Testis (tissue), 2 donors: ENCODE results near the gene TARM1.

Source experiments
- POLR2A ChIP-seq: fragments of 450-650 bp; IDR thresholded peaks from one replicate; pipeline ENCODE4 v1.6.1; 2017; ENCODE audit warnings: antibody characterized with exemption, mild to moderate bottlenecking, moderate library complexity
- TF ChIP-seq, protein P1 (sequence below), 3 experiments: fragments of 450-650 bp in 2 of 3; fragments of 200-600 bp in 1 of 3; sonication (generic) in 1 of 3; IDR thresholded peaks; one replicate each; pipeline ENCODE4 v1.5.1; 2016 to 2019; ENCODE audit warnings: antibody characterized with exemption in 3 of 3, mild to moderate bottlenecking in 2 of 3, moderate library complexity in 1 of 3

DNA sequence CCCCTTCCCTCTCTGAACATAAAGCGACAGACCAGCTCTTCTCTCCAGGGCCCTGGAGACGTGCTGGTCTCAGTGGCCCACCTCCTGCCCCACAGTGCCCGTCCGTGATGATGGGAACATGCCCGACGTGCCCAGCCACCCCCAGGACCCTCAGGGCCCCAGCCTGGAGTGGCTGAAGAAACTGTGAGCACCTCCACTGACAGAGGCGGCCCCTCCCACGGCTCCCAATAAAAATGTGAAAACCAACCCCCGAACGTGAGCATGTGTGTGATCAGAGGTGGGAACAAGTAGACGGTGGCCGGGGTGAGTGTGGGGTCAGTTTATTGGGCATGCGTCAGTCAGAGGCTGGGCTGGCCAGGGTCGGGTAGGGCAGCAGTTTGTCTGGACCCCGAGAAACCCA, 25.6 kb upstream of the TARM1 start:
- TF ChIP-seq, protein P1, sequence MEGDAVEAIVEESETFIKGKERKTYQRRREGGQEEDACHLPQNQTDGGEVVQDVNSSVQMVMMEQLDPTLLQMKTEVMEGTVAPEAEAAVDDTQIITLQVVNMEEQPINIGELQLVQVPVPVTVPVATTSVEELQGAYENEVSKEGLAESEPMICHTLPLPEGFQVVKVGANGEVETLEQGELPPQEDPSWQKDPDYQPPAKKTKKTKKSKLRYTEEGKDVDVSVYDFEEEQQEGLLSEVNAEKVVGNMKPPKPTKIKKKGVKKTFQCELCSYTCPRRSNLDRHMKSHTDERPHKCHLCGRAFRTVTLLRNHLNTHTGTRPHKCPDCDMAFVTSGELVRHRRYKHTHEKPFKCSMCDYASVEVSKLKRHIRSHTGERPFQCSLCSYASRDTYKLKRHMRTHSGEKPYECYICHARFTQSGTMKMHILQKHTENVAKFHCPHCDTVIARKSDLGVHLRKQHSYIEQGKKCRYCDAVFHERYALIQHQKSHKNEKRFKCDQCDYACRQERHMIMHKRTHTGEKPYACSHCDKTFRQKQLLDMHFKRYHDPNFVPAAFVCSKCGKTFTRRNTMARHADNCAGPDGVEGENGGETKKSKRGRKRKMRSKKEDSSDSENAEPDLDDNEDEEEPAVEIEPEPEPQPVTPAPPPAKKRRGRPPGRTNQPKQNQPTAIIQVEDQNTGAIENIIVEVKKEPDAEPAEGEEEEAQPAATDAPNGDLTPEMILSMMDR (IDR thresholded peaks at IDR 0.05), result no peak
- no peak for TF ChIP-seq POLR2A
